Neural cell (in vitro differentiated cells): ENCODE results near the gene PLAAT5.

Experiments
- EP300 ChIP-seq: fragments of 450-650 bp; conservative IDR thresholded peaks from 2 replicates; pipeline ENCODE4 v1.6.1; 2014; ENCODE audit warnings: antibody characterized with exemption, mild to moderate bottlenecking, moderate library complexity; ENCODE audit not compliant: poor library complexity, severe bottlenecking
- EZH2 ChIP-seq: fragments of 200-600, 300-800 bp; shearing (Covaris generic), sonication (generic); IDR thresholded peaks from 2 replicates; pipeline ENCODE4 v1.6.1; 2014; ENCODE audit warnings: antibody characterized with exemption, low read length, borderline replicate concordance, mild to moderate bottlenecking; ENCODE audit not compliant: insufficient read depth, poor library complexity, severe bottlenecking
- RAD21 ChIP-seq: fragments of 450-650 bp; conservative IDR thresholded peaks from 2 replicates; pipeline ENCODE4 v1.6.1; 2014; ENCODE audit warnings: antibody characterized with exemption, mild to moderate bottlenecking, moderate library complexity
- TF ChIP-seq, protein P1 (sequence below): fragments of 450-650 bp; IDR thresholded peaks from 2 replicates; pipeline ENCODE4 v1.5.1; 2014; ENCODE audit warnings: antibody characterized with exemption, mild to moderate bottlenecking, moderate library complexity; ENCODE audit not compliant: poor library complexity, severe bottlenecking

- TF ChIP-seq, protein P1, sequence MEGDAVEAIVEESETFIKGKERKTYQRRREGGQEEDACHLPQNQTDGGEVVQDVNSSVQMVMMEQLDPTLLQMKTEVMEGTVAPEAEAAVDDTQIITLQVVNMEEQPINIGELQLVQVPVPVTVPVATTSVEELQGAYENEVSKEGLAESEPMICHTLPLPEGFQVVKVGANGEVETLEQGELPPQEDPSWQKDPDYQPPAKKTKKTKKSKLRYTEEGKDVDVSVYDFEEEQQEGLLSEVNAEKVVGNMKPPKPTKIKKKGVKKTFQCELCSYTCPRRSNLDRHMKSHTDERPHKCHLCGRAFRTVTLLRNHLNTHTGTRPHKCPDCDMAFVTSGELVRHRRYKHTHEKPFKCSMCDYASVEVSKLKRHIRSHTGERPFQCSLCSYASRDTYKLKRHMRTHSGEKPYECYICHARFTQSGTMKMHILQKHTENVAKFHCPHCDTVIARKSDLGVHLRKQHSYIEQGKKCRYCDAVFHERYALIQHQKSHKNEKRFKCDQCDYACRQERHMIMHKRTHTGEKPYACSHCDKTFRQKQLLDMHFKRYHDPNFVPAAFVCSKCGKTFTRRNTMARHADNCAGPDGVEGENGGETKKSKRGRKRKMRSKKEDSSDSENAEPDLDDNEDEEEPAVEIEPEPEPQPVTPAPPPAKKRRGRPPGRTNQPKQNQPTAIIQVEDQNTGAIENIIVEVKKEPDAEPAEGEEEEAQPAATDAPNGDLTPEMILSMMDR: no peak
- TF ChIP-seq RAD21: no peak
- TF ChIP-seq EZH2: no peak
- no peak for TF ChIP-seq EP300
These were observed 837 bp upstream of the PLAAT5 start for GRCh38 chr11:63491636-63492372.
